Psoas muscle (tissue), 8 donors: ENCODE results near the gene BMP5. TPM values are rescaled to one million over a fixed set of nuclear protein-coding genes. Genes with fewer than 3 reads are reported as not detected.

Experiments
- ATAC-seq, 4 donors: fragments of 200-7000 bp; cut with Tn5 transposase; one replicate each; pipeline ENCODE4 v1.9.1; 2020; ENCODE audit warnings: moderate library complexity in 3 of 4, mild to moderate bottlenecking in 2 of 4
- DNase-seq, 2 donors: peaks; one replicate each; pipeline ENCODE4 v3.0.0-alpha.2; 2020
- H3K27ac ChIP-seq: fragments of 200-600 bp; one replicate; pipeline ENCODE4 v1.8.0; 2022
- H3K27me3 ChIP-seq, 3 donors: fragments of 200-600 bp in 1 of 3; one replicate each; pipeline versions ENCODE4 v1.6.1 to v1.8.0; 2013 to 2022; ENCODE audit warnings: low read length in 2 of 3, mild to moderate bottlenecking in 2 of 3, moderate library complexity in 1 of 3; ENCODE audit not compliant: insufficient read depth in 3 of 3
- H3K36me3 ChIP-seq, 2 donors: fragments of 200-600 bp in 1 of 2; one replicate each; pipeline versions ENCODE4 v1.6.1 to v1.8.0; 2013 to 2022; ENCODE audit warnings: low read depth in 1 of 2, mild to moderate bottlenecking in 1 of 2, moderate library complexity in 1 of 2; ENCODE audit not compliant: insufficient read depth in 1 of 2
- H3K4me1 ChIP-seq: fragments of 200-600 bp; one replicate; pipeline ENCODE4 v1.8.0; 2022
- H3K4me3 ChIP-seq: fragments of 200-600 bp; one replicate; pipeline ENCODE4 v1.8.0; 2022; ENCODE audit warnings: mild to moderate bottlenecking
- H3K9me3 ChIP-seq: fragments of 200-600 bp; one replicate; pipeline ENCODE4 v1.8.0; 2022
- WGBS, 3 donors: extraction: QIAGEN DNeasy Blood & Tissue Kit; methylation state at CpG; one replicate each; pipeline versions ENCODE4 v1.1.6 to v1.1.7; 2013; 5-methylcytosine and 5-hydroxymethylcytosine counted together
- intact Hi-C, 2 donors: fragments of 100-400 bp; cut with DNase I; formaldehyde crosslinking; loops; one replicate each; pipeline versions ENCODE4 v1.11.0 to v1.14.2; 2022
- polyA plus RNA-seq, 3 donors: library from polyadenylated mRNA; stranded (reverse); fragments of 200-250 nt; gene quantifications; one replicate each; pipeline ENCODE4 v1.2.3, GENCODE V29; 2013
- total RNA-seq, 4 donors: library from RNA; stranded (reverse); fragmentation: NEBNext Ultra II Directional in 2 of 4; extraction: Animal tissue kit (Norgen Biotek cat#: 25700) in 2 of 4; gene quantifications; one replicate each; pipeline versions ENCODE4 v1.2.1 to v1.2.4, GENCODE V29; 2021 to 2023
- TF ChIP-seq, protein P1 (sequence below): fragments of 200-600 bp; IDR thresholded peaks from one replicate; pipeline ENCODE4 v1.8.0; 2022; ENCODE audit warnings: antibody characterized with exemption
- donor health status: healthy with polysubstance abuse.
- donor health status: DM: no; HTN: no; CAD: no; lungs with moderate emphysema.
- donor health status: Bipolar disorder and iron deficiency.
- donor health status: healthy.
- donor health status: DM: yes; HTN: yes; CAD: no.
- donor health status: DM: no; HTN: no; CAD: no.
- donor health status: DM: no; HTN: no; CAD: no.
- donor health status: DM: yes; HTN: yes; CAD: no.

Gene BMP5
- total and polyA plus RNA-seq, 7 donors, result 0.76 to 3.5 (median 1.5) TPM

DNA sequence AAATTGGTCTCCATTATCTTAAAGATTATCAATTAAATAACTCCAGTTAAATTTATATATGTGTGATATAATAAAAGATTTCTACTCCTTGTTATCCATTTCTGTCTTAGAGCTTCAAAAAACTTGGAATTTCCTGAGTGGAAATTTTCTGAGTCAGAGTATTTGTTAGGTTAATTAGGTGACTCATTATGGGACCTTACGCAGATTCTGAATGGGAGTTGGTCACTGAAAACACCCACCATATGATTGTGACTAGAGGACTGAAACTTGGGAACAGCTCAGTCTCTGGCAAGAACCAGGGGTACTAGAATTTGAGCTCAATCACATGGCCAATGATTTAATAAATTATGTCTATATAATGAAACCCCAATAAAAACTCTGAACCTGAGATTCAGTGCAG, 171.0 kb downstream of the BMP5 start:
- ATAC-seq, result no peak
- Histone ChIP-seq H3K4me1 (no peaks in the 10 kb centered on the region), H3K27me3 (no peaks in the 10 kb centered on the region), H3K27ac (no peak overlapping the region), H3K36me3 (no peaks in the 10 kb centered on the region), H3K9me3 (no peaks in the 10 kb centered on the region), H3K4me3 (no peak overlapping the region)
- intact Hi-C loops, result no loop called here
- 55 to 78% (median 71%) methylated on average over 1 of the region's 1 CpG for WGBS, 3 donors
- DNase-seq, result no peak
- TF ChIP-seq, protein P1, sequence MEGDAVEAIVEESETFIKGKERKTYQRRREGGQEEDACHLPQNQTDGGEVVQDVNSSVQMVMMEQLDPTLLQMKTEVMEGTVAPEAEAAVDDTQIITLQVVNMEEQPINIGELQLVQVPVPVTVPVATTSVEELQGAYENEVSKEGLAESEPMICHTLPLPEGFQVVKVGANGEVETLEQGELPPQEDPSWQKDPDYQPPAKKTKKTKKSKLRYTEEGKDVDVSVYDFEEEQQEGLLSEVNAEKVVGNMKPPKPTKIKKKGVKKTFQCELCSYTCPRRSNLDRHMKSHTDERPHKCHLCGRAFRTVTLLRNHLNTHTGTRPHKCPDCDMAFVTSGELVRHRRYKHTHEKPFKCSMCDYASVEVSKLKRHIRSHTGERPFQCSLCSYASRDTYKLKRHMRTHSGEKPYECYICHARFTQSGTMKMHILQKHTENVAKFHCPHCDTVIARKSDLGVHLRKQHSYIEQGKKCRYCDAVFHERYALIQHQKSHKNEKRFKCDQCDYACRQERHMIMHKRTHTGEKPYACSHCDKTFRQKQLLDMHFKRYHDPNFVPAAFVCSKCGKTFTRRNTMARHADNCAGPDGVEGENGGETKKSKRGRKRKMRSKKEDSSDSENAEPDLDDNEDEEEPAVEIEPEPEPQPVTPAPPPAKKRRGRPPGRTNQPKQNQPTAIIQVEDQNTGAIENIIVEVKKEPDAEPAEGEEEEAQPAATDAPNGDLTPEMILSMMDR, result no peak
